Fibroblast of the aortic adventitia (primary cell): ENCODE measurements around the gene MRPL40. TPM values are rescaled to one million over a fixed set of nuclear protein-coding genes. Genes with fewer than 3 reads are reported as not detected.

Experiments
- DNase-seq: peaks from one replicate; pipeline ENCODE4 v3.0.0-alpha.2; 2010; ENCODE audit warnings: low read depth
- H3K4me3 ChIP-seq: 2 replicates; pipeline ENCODE4 v1.5.1; 2011; ENCODE audit warnings: low read depth, mild to moderate bottlenecking, control low read depth, low read length, moderate library complexity
- total RNA-seq: library from RNA; depleted of rRNA; stranded (reverse); fragments of >200 nt; gene quantifications from 2 replicates; pipeline ENCODE4 v1.2.3, GENCODE V29; 2012; ENCODE audit warnings: low replicate concordance
- TF ChIP-seq, protein P1 (sequence below): IDR thresholded peaks from 2 replicates; pipeline ENCODE4 v1.5.1; 2011; ENCODE audit warnings: mild to moderate bottlenecking, low read length, control low read depth, inconsistent platforms; ENCODE audit not compliant: insufficient read depth

MRPL40 gene
- total RNA-seq, 1 donor: 41.8 TPM

DNA sequence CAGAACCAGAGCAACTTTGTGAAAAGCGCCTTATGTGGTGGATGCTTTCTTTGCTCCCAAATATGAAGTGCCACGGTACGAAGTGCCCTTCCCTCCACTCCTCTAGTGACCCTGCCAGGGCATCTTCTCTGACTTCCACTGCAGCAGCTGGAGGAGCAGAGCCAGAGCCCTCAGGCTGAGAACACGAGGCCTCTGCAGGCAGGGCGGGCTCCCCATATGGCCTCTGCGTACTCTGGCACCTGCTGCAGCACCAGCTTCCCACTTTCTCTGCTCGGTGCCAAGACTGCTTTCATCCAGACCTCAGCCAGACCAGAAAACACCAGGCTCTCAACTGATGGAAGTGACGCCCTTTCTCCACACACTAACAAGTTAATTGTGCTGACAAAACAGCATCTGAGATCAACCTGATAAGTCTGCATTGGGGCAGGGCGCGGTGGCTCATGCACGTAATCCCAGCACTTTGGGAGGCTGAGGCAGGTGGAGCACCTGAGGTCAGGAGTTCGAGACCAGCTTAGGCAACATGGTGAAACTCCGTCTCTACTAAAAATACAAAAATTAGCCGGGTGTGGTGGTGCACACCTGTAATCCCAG lies 33.9 kb downstream of the MRPL40 start:
- H3K4me3 ChIP-seq: no peak overlapping the region
- TF ChIP-seq, protein P1, sequence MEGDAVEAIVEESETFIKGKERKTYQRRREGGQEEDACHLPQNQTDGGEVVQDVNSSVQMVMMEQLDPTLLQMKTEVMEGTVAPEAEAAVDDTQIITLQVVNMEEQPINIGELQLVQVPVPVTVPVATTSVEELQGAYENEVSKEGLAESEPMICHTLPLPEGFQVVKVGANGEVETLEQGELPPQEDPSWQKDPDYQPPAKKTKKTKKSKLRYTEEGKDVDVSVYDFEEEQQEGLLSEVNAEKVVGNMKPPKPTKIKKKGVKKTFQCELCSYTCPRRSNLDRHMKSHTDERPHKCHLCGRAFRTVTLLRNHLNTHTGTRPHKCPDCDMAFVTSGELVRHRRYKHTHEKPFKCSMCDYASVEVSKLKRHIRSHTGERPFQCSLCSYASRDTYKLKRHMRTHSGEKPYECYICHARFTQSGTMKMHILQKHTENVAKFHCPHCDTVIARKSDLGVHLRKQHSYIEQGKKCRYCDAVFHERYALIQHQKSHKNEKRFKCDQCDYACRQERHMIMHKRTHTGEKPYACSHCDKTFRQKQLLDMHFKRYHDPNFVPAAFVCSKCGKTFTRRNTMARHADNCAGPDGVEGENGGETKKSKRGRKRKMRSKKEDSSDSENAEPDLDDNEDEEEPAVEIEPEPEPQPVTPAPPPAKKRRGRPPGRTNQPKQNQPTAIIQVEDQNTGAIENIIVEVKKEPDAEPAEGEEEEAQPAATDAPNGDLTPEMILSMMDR: no peak
- no peak for DNase-seq

DNA sequence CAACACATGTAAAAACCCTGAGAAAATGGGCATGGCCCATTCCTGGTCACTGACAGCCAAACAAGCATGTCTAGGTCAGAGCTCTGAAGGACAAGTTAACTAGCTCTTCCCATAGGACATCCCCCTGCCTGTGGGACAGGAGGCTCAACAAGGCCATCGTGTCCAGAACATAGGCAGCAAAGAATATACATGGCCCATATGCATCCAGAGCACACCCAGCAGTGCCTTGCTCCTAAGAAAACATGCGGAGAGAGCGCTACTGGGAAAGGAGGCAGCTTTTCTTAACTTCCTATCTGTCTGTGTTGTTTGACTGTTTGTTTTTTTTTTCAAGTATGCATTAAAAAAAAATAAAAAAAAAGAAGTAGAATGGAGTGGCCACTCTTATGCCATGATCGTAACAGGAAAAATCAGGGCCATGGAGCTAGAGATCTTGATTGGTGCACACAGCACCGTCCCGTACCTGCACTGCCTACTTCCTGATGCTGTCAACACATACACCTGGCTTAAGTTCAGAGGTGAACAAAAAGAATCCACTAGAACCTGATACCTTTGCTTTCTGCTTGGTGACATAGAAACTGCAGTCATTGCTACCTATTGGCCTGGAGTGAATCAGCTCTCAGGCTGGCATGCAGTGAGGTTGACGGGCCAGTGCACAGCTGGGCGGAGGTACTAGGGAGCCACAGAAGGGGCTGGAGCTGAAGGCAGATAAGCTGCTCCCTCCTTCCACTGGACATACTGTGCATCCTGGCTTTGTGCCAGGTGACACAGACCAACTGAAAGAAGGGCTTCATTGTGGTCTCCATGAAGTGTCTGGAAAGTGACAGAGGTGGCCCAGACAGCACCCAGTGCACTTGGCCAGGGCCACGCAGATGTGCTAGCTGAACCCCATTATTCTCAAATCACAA lies 34.8 kb downstream of the MRPL40 start:
- no peak overlapping the region for H3K4me3 ChIP-seq
- TF ChIP-seq, protein P1: no peak
- no peak for DNase-seq

DNA sequence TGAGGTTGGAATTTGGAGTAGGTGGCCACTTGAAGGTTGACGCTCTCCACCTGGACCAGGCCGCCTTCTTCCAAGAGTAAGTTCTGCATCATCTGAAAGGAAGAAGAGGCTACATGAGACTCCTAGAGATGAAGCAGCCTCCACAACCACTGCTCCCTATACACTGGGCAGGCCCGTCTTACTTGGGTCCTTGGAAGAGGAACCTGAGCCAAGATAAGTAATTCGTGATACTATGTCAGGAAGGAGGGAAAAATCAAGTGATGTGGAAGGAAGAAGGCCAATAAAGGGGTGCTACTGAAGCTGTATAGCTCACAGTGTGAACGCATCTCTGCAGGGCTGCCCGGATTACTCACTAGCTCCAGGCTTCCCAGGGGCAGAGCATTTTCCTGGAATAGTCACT lies 35.6 kb downstream of the MRPL40 start:
- TF ChIP-seq, protein P1: no peak
- no peak overlapping the region for H3K4me3 ChIP-seq

DNA sequence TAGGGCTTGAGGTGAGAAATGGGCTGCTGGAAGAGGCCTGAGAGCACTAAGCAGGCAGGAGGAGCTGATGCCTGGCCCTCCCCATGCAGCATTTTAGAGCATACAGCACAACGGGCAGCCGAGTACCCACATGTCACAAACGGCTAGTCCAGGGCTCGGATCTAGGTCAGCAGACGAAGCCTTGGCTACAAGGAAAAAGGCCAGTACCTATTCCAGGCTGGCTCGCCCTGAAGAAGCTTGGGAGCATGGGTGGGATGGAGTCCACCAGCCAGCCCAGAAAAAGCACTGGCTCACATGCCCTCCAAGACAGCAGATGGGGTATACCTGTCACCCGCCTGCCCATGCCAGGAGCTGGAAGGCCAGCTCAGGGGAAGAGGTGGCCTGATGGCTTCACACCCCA lies 37.1 kb downstream of the MRPL40 start:
- H3K4me3 ChIP-seq: no peak overlapping the region
- TF ChIP-seq, protein P1: no peak
- no peak for DNase-seq

More for the DNA sequence above, 35.6 kb downstream of the MRPL40 start:
- DNase-seq: no peak

DNA sequence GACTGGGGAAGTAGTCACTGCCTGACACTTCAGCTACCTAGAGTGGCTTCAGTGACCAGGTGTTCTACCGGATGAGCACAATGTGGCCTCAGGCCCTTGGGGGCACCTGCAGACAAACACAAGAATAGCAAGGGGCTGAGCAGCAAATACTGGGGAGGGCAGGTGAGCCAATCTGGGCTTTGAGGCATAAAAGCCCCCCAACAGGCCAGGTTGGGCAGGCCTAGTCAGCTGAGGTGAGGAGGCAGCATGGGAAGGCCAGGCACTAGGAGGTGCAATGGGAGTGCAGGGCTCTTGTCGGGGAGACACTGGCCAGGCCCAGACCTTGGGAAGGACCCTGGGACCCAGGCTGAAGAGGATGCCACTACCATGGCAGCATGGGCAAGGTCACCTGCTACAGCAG lies 37.7 kb downstream of the MRPL40 start:
- TF ChIP-seq, protein P1: no peak
- no peak for DNase-seq
- H3K4me3 ChIP-seq: no peak overlapping the region

DNA sequence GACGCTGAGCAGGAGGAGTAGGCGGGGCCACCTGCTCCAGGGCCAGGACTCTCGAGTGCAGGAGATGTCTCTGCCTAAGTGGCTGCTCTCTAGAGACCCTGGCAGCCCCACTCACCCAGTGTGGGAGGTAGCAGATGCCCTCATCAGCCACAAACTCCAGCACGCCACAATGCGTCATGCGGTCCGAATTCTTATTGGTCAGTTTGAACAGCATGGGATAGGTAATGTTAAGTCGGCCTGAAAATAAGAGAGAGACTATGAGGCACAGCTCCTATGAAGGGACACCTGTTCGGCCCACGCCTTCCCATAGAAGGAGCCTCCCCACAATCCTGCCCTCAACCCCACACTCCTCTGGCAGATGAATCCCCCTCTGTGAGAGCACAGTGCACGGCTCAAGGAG lies 39.2 kb downstream of the MRPL40 start:
- DNase-seq: no peak
- TF ChIP-seq, protein P1: no peak
- no peak overlapping the region for H3K4me3 ChIP-seq
